Fibroblast of lung (primary cell): ENCODE results near the gene GALNT18.

Source experiments
- EZH2 ChIP-seq: IDR thresholded peaks from 2 replicates; pipeline ENCODE4 v1.5.1; 2012; ENCODE audit warnings: low read length, control low read depth, mild to moderate bottlenecking; ENCODE audit errors: missing control alignments
- TF ChIP-seq, protein P1 (sequence below), 2 donors: IDR thresholded peaks in 1 of 2; conservative IDR thresholded peaks in 1 of 2; 1 replicate in 1 of 2; 2 replicates in 1 of 2; pipeline ENCODE4 v1.5.1; 2011 to 2012; ENCODE audit warnings: low read length in 2 of 2, control low read depth in 1 of 2, inconsistent platforms in 1 of 2, low read depth in 1 of 2, mild to moderate bottlenecking in 1 of 2

GRCh38 chr11:11297578-11297977, 324.2 kb downstream of the GALNT18 start:
- TF ChIP-seq, protein P1, sequence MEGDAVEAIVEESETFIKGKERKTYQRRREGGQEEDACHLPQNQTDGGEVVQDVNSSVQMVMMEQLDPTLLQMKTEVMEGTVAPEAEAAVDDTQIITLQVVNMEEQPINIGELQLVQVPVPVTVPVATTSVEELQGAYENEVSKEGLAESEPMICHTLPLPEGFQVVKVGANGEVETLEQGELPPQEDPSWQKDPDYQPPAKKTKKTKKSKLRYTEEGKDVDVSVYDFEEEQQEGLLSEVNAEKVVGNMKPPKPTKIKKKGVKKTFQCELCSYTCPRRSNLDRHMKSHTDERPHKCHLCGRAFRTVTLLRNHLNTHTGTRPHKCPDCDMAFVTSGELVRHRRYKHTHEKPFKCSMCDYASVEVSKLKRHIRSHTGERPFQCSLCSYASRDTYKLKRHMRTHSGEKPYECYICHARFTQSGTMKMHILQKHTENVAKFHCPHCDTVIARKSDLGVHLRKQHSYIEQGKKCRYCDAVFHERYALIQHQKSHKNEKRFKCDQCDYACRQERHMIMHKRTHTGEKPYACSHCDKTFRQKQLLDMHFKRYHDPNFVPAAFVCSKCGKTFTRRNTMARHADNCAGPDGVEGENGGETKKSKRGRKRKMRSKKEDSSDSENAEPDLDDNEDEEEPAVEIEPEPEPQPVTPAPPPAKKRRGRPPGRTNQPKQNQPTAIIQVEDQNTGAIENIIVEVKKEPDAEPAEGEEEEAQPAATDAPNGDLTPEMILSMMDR (conservative IDR thresholded peaks at IDR 0.05 in 1 of 2, IDR thresholded peaks at IDR 0.05 in 1 of 2; ENCODE audit: low read depth in 1 of 2, low read length in 2 of 2), result no peak
- TF ChIP-seq EZH2, result no peak
